Mucosa of rectum (tissue), 2 donors: ENCODE data around the gene IGSF6.
A peak's percentile ranks its signal among the peaks of the same experiment; 100 is the strongest.
"Not testable (repeated sequence)": the region's sequence is repeated elsewhere in the genome, so short reads cannot be mapped to it uniquely, and the experiment has no call there.

Experiments
- H3K27ac ChIP-seq, 2 donors: one replicate each; pipeline ENCODE4 v1.7.0; 2013; ENCODE audit warnings: inconsistent platforms in 2 of 2, low read depth in 2 of 2, low read length in 2 of 2
- H3K27me3 ChIP-seq, 2 donors: one replicate each; pipeline ENCODE4 v1.7.0; 2013; ENCODE audit warnings: low read length in 2 of 2; ENCODE audit not compliant: control insufficient read depth in 2 of 2, insufficient read depth in 2 of 2
- H3K36me3 ChIP-seq, 2 donors: one replicate each; pipeline ENCODE4 v1.7.0; 2013; ENCODE audit warnings: low read length in 2 of 2; ENCODE audit not compliant: control insufficient read depth in 2 of 2, insufficient read depth in 2 of 2
- H3K4me1 ChIP-seq, 2 donors: one replicate each; pipeline ENCODE4 v1.7.0; 2013; ENCODE audit warnings: low read length in 2 of 2, mild to moderate bottlenecking in 1 of 2; ENCODE audit not compliant: control insufficient read depth in 2 of 2, insufficient read depth in 2 of 2
- H3K4me3 ChIP-seq, 2 donors: one replicate each; pipeline ENCODE4 v1.7.0; 2013; ENCODE audit warnings: low read length in 2 of 2
- H3K9ac ChIP-seq, 2 donors: one replicate each; pipeline ENCODE4 v1.7.0; 2013; ENCODE audit warnings: low read length in 2 of 2, low read depth in 1 of 2, mild to moderate bottlenecking in 1 of 2
- H3K9me3 ChIP-seq, 2 donors: one replicate each; pipeline ENCODE4 v1.7.0; 2013; ENCODE audit warnings: low read length in 2 of 2; ENCODE audit not compliant: control insufficient read depth in 2 of 2
- donor health status: healthy.
- donor health status: Normal muscosa, but diverticular disease.

IGSF6 gene

GRCh38 chr16:21680714-21681113 lies 28.3 kb upstream of the IGSF6 start:
- not testable (repeated sequence) for H3K4me3 ChIP-seq, H3K4me1 ChIP-seq, H3K9ac ChIP-seq, H3K27ac ChIP-seq, H3K36me3 ChIP-seq, H3K27me3 ChIP-seq, H3K9me3 ChIP-seq

- not testable (repeated sequence) for H3K27me3 ChIP-seq
Observed at GRCh38 chr16:21674456-21674855, 22.0 kb upstream of the IGSF6 start.

GRCh38 chr16:21673469-21673868 lies 21.1 kb upstream of the IGSF6 start:
- Histone ChIP-seq H3K4me1 (no peaks in the 10 kb centered on the region), H3K9ac (no peak overlapping the region), H3K27me3 (peaks cover under 1 to 3% of the 10 kb centered on the region in 2 donors), H3K9me3 (no peaks in the 10 kb centered on the region), H3K4me3 (no peak overlapping the region), H3K27ac (no peak overlapping the region), H3K36me3 (no peaks in the 10 kb centered on the region)

More at GRCh38 chr16:21674456-21674855, 22.0 kb upstream of the IGSF6 start:
- H3K36me3 ChIP-seq, H3K27ac ChIP-seq, H3K4me1 ChIP-seq, H3K9ac ChIP-seq, H3K4me3 ChIP-seq, H3K9me3 ChIP-seq: not testable (repeated sequence)

- Histone ChIP-seq H3K4me3 (no peak overlapping the region), H3K27me3 (peaks cover 3 to 10% of the 10 kb centered on the region in 2 donors), H3K36me3 (no peaks in the 10 kb centered on the region), H3K9ac (no peak overlapping the region), H3K4me1 (no peaks in the 10 kb centered on the region), H3K9me3 (no peaks in the 10 kb centered on the region), H3K27ac (no peak overlapping the region)
Observed at GRCh38 chr16:21667575-21667974, 15.2 kb upstream of the IGSF6 start.

GRCh38 chr16:21666772-21667171 lies 14.4 kb upstream of the IGSF6 start:
- Histone ChIP-seq H3K27me3 (peaks cover 3 to 10% of the 10 kb centered on the region in 2 donors), H3K27ac (no peak overlapping the region), H3K9me3 (no peaks in the 10 kb centered on the region), H3K4me1 (no peaks in the 10 kb centered on the region), H3K9ac (no peak overlapping the region), H3K4me3 (no peak overlapping the region), H3K36me3 (no peaks in the 10 kb centered on the region)

- Histone ChIP-seq H3K9me3 (no peaks in the 10 kb centered on the region), H3K4me1 (no peaks in the 10 kb centered on the region), H3K9ac (no peak overlapping the region), H3K27me3 (peaks cover 3 to 7% of the 10 kb centered on the region in 2 donors), H3K27ac (no peak overlapping the region), H3K4me3 (no peak overlapping the region), H3K36me3 (no peaks in the 10 kb centered on the region)
Observed at GRCh38 chr16:21664801-21665492, 12.5 kb upstream of the IGSF6 start.

GRCh38 chr16:21663889-21664647 lies 11.7 kb upstream of the IGSF6 start, which contains the start of gene OTOA:
Gene OTOA (plus strand): TSS chr16:21663968. CDS start chr16:21678515, 14,547 bp downstream.
- H3K9me3 ChIP-seq, result no peaks in the 10 kb centered on the region
- H3K36me3 ChIP-seq, result no peaks in the 10 kb centered on the region
- no peaks in the 10 kb centered on the region for H3K4me1 ChIP-seq
- H3K9ac ChIP-seq, result no peak within 1 kb of the TSS
- H3K27me3 ChIP-seq, result peaks cover 3 to 6% of the 10 kb centered on the region in 2 donors
- no peak within 1 kb of the TSS for H3K27ac ChIP-seq
- peak within 1 kb of the TSS; percentile 3 to 39 for H3K4me3 ChIP-seq

- Histone ChIP-seq H3K9ac (no peak overlapping the region), H3K4me3 (no peak overlapping the region), H3K36me3 (peaks cover 8 to 14% of the 10 kb centered on the region in 2 donors), H3K27me3 (no peaks in the 10 kb centered on the region), H3K4me1 (peaks cover 3 to 8% of the 10 kb centered on the region in 2 donors), H3K27ac (no peak overlapping the region), H3K9me3 (no peaks in the 10 kb centered on the region)
Observed at GRCh38 chr16:21659124-21659523, 6.7 kb upstream of the IGSF6 start.

- Histone ChIP-seq H3K27me3 (no peaks in the 10 kb centered on the region), H3K4me1 (peaks cover 3 to 8% of the 10 kb centered on the region in 2 donors), H3K36me3 (peaks cover 8 to 14% of the 10 kb centered on the region in 2 donors), H3K9ac (no peak overlapping the region), H3K27ac (no peak overlapping the region), H3K4me3 (no peak overlapping the region), H3K9me3 (no peaks in the 10 kb centered on the region)
Observed at GRCh38 chr16:21656795-21657768, 4.7 kb upstream of the IGSF6 start.
